Activated CD4-positive, CD25-positive, alpha-beta regulatory T cell treated with anti-CD3 and anti-CD28 coated beads, Interleukin-2, amount 50 U/mL, for 24 hours (primary cell): ENCODE measurements around the gene MT1X.

Experiments used
- ATAC-seq, 2 donors: fragments of 150-1000 bp; cut with Tn5 transposase; one replicate each; pipeline ENCODE4 v1.10.0; 2021; ENCODE audit warnings: mild to moderate bottlenecking in 1 of 2, moderate library complexity in 1 of 2

Gene MT1X

GRCh38 chr16:56681939-56682702 is at the start of gene MT1X:
MT1X (plus strand) TSS chr16:56682470; CDS start chr16:56682541, 71 bp downstream.
- ATAC-seq, result peak; percentile 99

- ATAC-seq, result no peak
Observed at GRCh38 chr16:56632848-56633365, 49.4 kb upstream of the MT1X start.

GRCh38 chr16:56633535-56633934 is 48.7 kb upstream of the MT1X start:
- ATAC-seq, result no peak

- ATAC-seq, result no peak
Observed at GRCh38 chr16:56634715-56635440, 47.4 kb upstream of the MT1X start.

GRCh38 chr16:56635441-56635967 is 46.8 kb upstream of the MT1X start:
- no peak for ATAC-seq

- no peak for ATAC-seq
Observed at GRCh38 chr16:56636616-56637413, 45.5 kb upstream of the MT1X start.

- no peak for ATAC-seq
Observed at GRCh38 chr16:56637814-56638750, 44.2 kb upstream of the MT1X start, which contains the start of gene MT1A. MT1A (plus strand) TSS chr16:56638666; CDS start chr16:56638739, 73 bp downstream.

- no peak for ATAC-seq
Observed at GRCh38 chr16:56639045-56639444, 43.2 kb upstream of the MT1X start.

- ATAC-seq, result no peak
Observed at GRCh38 chr16:56640076-56640475, 42.2 kb upstream of the MT1X start.

- ATAC-seq, result no peak
Observed at GRCh38 chr16:56641166-56641565, 41.1 kb upstream of the MT1X start.

GRCh38 chr16:56643080-56643778 is 39.0 kb upstream of the MT1X start:
- ATAC-seq, result peak; percentile 99 to 100

- ATAC-seq, result no peak
Observed at GRCh38 chr16:56643833-56644232, 38.4 kb upstream of the MT1X start.

GRCh38 chr16:56645311-56645710 is 37.0 kb upstream of the MT1X start:
- no peak for ATAC-seq

- no peak for ATAC-seq
Observed at GRCh38 chr16:56645838-56646237, 36.4 kb upstream of the MT1X start.

- no peak for ATAC-seq
Observed at GRCh38 chr16:56647641-56648431, 34.4 kb upstream of the MT1X start.

GRCh38 chr16:56649271-56649670 is 33.0 kb upstream of the MT1X start:
- ATAC-seq, result no peak

- no peak for ATAC-seq
Observed at GRCh38 chr16:56649820-56650219, 32.5 kb upstream of the MT1X start.

- no peak for ATAC-seq
Observed at GRCh38 chr16:56651586-56651985, 30.7 kb upstream of the MT1X start, which contains the start of gene MT1B. MT1B (plus strand) TSS chr16:56651886; CDS start chr16:56651954, 68 bp downstream.

- ATAC-seq, result no peak
Observed at GRCh38 chr16:56652600-56652999, 29.7 kb upstream of the MT1X start.

GRCh38 chr16:56653218-56653617 is 29.1 kb upstream of the MT1X start:
- no peak for ATAC-seq
